ENCODE data around the gene ARPIN.

The ARPIN gene

DNA sequence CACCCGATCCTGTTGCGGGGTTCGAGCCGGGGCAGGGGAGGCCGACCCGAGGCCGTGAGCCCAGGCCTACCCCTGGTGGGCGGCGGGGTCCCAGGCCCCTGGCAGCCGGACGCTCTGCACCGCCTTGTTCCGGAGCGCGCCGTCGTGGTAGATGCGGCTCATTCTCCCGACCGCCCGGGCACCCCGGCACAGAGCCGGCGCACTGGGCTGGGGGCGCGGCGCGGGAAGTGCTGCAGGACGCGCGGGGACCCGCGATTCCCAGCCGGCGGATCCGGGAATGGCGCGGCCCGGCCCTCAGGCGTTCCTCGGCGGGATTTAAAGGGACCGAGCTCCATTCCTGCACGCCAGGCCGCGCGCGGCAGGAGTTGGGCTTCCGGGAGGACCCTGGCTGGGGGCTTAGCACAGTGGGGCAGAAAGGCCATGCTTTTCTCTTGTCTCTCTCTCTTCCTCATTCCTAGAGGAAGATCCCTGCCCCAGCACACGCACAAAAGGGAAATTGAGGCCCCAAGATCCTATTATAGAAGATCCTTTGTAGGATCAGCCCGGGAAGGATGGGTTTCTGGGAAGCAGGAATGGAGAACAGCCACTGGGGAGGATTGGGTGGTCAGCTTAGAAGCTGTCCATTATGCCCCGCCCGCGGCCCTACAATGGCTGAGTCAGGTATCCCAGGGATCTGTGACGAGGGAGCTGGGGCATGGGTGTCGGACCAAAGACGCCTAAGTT is at the start of gene ARPIN:
TSS of gene ARPIN (minus strand) at position 279 of the 723 bp plus-strand sequence. CDS start at position 162, 117 bp downstream.
- TF ChIP-seq GATA3 (IDR thresholded peaks at IDR 0.05; ENCODE audit: low read depth, low read length) (no peak), GATA2 (IDR thresholded peaks at IDR 0.05; ENCODE audit: low read depth, low read length) (no peak)

- no peak for TF ChIP-seq GATA3 (IDR thresholded peaks at IDR 0.05; ENCODE audit: low read depth, low read length)
- TF ChIP-seq GATA2 (IDR thresholded peaks at IDR 0.05; ENCODE audit: low read depth, low read length): no peak
Observed at GRCh38 chr15:89958107-89958805, 45.5 kb upstream of the ARPIN start.

DNA sequence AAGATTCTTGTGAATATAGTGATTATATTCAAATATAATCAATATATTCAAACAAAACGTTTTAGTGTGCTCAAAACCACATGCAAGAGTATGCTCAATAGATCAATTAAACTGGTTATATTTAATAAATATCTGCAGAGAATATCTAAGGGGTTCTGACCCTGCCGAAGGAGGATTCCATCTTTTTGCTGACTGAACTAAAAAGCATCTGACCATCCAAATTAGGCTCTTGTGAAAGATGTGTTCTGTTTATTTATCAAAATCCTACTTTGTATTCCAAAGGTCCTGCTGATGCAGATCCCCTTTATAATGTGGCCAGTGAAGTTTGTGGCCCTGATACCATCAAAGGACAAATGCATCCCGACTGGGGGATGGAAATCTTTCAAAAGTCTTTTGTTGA is 41.8 kb upstream of the ARPIN start:
- TF ChIP-seq GATA2 (IDR thresholded peaks at IDR 0.05; ENCODE audit: low read depth, low read length): no peak
- no peak for TF ChIP-seq GATA3 (IDR thresholded peaks at IDR 0.05; ENCODE audit: low read depth, low read length)

GRCh38 chr15:89948796-89949195 is 36.0 kb upstream of the ARPIN start:
- TF ChIP-seq GATA3 (IDR thresholded peaks at IDR 0.05; ENCODE audit: low read depth, low read length) (no peak), GATA2 (IDR thresholded peaks at IDR 0.05; ENCODE audit: low read depth, low read length) (no peak)

GRCh38 chr15:89947385-89947784 is 34.6 kb upstream of the ARPIN start:
- TF ChIP-seq GATA2 (IDR thresholded peaks at IDR 0.05; ENCODE audit: low read depth, low read length): no peak
- TF ChIP-seq GATA3 (IDR thresholded peaks at IDR 0.05; ENCODE audit: low read depth, low read length): no peak

- no peak for TF ChIP-seq GATA3 (IDR thresholded peaks at IDR 0.05; ENCODE audit: low read depth, low read length)
- TF ChIP-seq GATA2 (IDR thresholded peaks at IDR 0.05; ENCODE audit: low read depth, low read length): no peak
Observed at GRCh38 chr15:89946681-89947299, 34.0 kb upstream of the ARPIN start.

- TF ChIP-seq GATA2 (IDR thresholded peaks at IDR 0.05; ENCODE audit: low read depth, low read length) (no peak), GATA3 (IDR thresholded peaks at IDR 0.05; ENCODE audit: low read depth, low read length) (no peak)
Observed at GRCh38 chr15:89939910-89940309, 27.2 kb upstream of the ARPIN start.

- no peak for TF ChIP-seq GATA3 (IDR thresholded peaks at IDR 0.05; ENCODE audit: low read depth, low read length)
- no peak for TF ChIP-seq GATA2 (IDR thresholded peaks at IDR 0.05; ENCODE audit: low read depth, low read length)
Observed at GRCh38 chr15:89937365-89938350, 24.9 kb upstream of the ARPIN start.

- TF ChIP-seq GATA2 (IDR thresholded peaks at IDR 0.05; ENCODE audit: low read depth, low read length) (no peak), GATA3 (IDR thresholded peaks at IDR 0.05; ENCODE audit: low read depth, low read length) (no peak)
Observed at GRCh38 chr15:89936786-89937265, 24.1 kb upstream of the ARPIN start.

DNA sequence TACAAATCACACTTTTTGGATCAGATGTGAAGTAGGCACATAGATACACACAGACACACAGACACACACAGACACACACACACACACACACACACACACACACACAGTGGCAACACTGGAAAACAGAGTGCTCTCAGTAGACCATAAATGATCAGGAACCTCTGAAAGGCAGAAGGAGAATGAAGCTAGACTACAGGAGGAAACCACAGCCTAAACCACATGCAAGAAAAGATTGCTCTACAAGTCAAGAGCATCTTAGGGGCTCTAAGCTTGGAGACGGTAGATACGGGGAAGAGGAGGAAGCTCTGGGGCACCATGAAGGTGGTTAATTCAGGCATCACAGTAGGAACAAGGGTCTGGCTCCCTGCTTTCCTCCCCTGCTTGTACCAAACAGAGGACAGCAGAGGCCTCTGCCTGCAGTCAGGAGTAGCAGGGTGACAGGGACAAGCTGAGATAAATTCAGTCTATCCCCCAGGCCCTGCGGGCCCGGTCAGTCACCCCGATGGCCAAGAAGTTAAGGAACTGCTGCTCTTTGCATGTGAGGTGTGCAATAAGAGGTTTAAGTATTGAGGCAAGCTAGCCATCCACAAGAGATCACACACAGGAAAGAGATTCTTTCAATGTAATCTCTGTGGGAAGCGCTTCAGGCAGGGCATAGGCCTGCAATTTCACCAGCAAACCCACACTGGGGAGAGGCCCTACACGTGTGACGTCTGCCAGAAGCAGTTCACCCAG is 23.5 kb upstream of the ARPIN start:
- TF ChIP-seq GATA3 (IDR thresholded peaks at IDR 0.05; ENCODE audit: low read depth, low read length): no peak
- no peak for TF ChIP-seq GATA2 (IDR thresholded peaks at IDR 0.05; ENCODE audit: low read depth, low read length)

DNA sequence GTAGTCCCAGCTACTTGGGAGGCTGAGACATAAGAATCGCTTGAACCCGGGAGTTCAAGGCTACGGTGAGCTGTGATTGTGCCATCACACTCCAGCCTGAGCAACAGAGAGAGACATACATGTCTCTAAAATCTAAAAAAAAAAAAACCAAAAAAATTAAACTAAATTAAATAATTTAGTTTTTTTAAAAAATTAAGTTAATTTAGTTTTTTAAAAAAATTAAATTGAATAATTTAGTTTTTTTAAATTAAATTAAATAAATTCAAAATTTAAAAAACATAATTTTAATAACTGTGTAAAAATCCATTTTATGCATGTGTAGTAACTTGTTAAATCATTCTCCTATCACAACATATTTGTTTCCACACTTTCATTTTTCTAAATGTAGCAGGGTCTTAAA is 20.1 kb upstream of the ARPIN start:
- TF ChIP-seq GATA3 (IDR thresholded peaks at IDR 0.05; ENCODE audit: low read depth, low read length) (no peak), GATA2 (IDR thresholded peaks at IDR 0.05; ENCODE audit: low read depth, low read length) (no peak)

GRCh38 chr15:89928421-89928820 is 15.7 kb upstream of the ARPIN start:
- peak; percentile 87 for TF ChIP-seq GATA2 (IDR thresholded peaks at IDR 0.05; ENCODE audit: low read depth, low read length)
- TF ChIP-seq GATA3 (IDR thresholded peaks at IDR 0.05; ENCODE audit: low read depth, low read length): peak; percentile 77

DNA sequence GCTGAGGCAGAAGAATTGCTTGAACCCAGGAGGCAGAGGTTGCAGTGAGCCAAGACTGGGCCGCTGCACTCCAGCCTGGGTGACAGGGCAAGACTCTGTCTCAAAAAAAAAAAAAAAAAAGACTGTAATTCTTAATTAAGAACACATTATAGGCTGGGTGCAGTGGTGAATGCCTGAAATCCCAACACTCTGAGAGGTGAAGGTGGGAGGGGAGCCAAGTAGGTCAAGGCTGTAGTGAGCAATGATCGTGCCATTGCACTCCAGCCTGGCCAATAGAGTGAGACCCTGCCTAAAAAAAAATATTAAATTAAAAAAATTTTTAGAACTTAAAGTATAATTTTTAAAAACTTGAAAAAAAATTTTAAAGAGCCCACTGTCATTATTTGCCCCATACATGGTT is 13.4 kb upstream of the ARPIN start:
- TF ChIP-seq GATA2 (IDR thresholded peaks at IDR 0.05; ENCODE audit: low read depth, low read length) (no peak), GATA3 (IDR thresholded peaks at IDR 0.05; ENCODE audit: low read depth, low read length) (no peak)
